HG03196 (cell line): Measurements from ENCODE around the gene JADE2.
"Not testable (repeated sequence)": the region's sequence is repeated elsewhere in the genome, so short reads cannot be mapped to it uniquely, and the experiment has no call there.

ENCODE experiments used
- ATAC-seq: cut with Tn5 transposase; IDR thresholded peaks from one replicate; pipeline ENCODE4 v1.9.1; 2021; ENCODE audit not compliant: unreplicated experiment

The JADE2 gene

DNA sequence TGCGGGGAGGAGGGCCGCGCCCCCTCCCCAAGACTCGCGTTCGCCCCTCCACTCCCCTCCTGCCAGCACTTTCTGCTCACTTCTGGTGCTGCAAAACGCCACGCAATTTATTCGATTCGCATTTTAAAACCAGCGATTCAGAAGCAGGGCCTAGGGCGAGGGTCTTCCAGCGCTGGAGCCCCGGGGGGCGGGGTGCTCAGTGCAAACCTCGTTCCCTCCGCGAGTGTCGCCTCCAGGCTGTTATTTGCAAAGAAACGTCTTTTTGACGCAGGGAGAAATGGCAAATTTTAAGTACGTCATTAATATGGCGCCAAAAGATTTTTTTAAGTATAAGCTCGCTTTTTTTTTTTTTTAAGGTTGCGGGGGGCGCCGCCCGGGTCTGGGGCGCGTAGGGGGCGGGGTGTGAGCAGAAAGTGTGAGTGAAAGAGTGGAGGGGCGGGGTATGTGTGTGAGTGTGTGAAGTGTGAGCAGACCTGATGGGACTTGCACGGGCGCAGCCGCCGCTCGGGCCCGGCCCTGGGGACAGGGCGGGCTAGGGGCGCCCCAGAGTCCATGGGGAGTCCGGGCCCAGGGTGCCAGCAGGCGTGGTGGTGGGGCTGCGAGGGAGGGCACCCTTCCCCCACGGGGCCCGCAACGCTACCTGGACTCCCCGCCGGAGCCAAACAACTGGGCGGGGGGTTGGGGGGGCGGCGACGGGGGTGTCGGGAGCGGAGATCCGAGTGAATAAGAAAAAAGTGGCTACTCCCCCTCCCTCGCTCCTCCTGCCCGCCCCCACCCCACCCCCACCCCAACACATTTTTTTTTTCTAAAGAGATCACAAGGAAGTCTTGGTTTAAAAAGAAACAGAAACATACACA is at the start of gene JADE2:
JADE2 (plus strand) TSS at position 845 of the 857 bp plus-strand sequence. CDS start 10,188 bp downstream, outside the sequence.
- ATAC-seq, result peak; percentile 26

GRCh38 chr5:134477462-134478245 is 47.8 kb upstream of the JADE2 start:
- no peak for ATAC-seq

GRCh38 chr5:134479839-134480238 is 45.6 kb upstream of the JADE2 start:
- ATAC-seq, result no peak

DNA sequence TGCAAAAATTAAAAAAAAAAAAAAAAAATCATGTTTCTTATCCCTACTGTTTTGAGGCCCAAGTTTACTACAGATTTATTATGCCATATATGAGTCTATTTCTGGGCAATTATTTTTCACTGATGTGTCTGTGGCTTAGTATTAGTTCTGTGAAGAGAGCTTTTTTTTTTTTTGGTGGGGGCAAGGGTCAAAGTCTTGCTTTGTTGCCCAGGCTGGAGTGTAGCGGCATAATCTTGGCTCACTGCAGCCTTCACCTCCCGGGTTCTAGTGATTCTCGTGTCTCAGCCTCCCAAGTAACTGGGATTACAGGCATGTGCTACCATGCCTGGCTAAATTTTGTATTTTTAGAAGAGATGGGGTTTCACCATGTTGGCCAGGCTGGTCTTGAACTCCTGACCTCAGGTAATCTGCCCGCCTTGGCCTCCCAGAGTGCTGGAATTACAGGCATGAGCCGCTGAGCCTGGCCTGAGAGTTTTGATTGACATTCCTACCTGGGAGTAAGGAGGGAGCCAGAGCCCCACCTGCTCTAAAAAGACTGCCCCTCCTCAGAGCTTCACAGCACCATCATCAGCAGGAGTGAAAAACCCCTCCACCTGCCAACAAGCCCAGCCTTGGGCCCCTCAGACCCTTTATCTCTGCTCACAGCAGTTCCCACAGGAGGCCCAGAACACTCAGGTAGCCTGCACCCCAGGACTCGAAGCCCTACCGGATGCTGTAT is 36.1 kb upstream of the JADE2 start:
- no peak for ATAC-seq

GRCh38 chr5:134490255-134490924 is 35.1 kb upstream of the JADE2 start:
- no peak for ATAC-seq

- no peak for ATAC-seq
Observed at GRCh38 chr5:134490925-134491271, 34.6 kb upstream of the JADE2 start.

GRCh38 chr5:134491841-134492442 is 33.5 kb upstream of the JADE2 start:
- ATAC-seq, result no peak

DNA sequence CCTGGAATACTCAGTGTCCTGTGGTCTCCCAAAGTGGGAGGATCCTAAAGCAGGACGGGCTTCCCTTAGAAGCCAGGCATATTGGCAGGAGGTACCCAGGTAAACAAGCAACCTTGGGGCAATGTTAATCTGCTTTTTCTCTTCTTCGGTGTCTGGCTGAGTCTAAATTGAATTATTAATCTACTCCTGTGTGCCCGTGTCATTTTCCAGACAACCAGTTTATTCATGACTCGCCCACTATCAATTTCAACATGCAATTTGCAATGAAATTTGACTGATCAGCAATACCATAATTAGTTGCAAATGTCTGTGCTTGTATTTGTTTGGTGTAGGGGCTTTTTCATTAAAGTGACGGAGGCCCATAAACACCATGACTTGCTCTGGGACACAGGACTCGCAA is 32.9 kb upstream of the JADE2 start:
- ATAC-seq, result no peak

GRCh38 chr5:134493461-134494055 is 31.9 kb upstream of the JADE2 start:
- no peak for ATAC-seq

GRCh38 chr5:134494780-134495179 is 30.7 kb upstream of the JADE2 start:
- no peak for ATAC-seq

GRCh38 chr5:134499905-134500304 is 25.6 kb upstream of the JADE2 start:
- not testable (repeated sequence) for ATAC-seq

- ATAC-seq, result no peak
Observed at GRCh38 chr5:134500699-134501430, 24.6 kb upstream of the JADE2 start.

DNA sequence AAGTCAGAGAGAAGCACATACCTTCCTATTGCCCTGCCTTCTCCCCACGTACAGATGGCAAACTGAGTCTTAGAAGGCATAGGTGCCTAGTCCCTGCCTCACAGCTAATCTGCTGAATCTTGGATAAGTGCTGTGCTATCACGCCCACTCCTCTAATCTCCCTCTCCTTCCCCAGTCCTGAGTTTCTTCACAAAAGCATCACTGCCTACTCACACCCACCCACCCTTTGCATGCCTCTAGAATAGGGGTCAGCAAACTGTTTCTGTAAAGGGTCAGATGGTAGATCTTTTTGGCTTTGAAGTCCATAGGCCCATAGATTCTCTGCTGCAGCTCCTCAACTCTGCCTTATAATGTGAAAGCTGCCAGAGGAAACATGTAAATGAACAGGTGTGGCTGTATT is 23.2 kb upstream of the JADE2 start:
- ATAC-seq, result no peak

GRCh38 chr5:134503088-134503936 is 22.2 kb upstream of the JADE2 start:
- ATAC-seq, result peak; percentile 77

DNA sequence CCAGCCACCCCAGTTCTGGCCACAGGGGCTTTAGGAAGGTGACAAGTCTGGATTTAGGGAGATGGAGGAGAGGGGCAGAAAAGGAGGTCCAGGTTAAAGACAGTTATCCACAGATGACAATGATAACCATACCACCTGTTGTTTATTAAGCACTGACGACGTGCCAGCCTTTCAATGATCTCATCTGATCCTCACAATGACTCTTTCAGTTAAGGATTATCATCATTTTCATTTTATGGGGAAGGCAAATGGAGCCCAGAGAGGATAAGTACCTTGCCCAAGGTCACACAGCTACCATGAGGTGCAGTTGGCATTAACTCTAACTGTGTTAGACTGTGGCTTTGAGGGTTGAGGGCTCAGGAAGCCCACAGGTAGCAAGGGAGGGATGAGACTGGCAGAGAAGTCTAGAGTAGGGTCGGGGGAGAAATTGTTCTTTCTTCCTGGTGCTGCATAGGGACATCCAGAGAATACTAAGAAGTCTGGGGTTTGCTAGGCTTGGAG is 21.5 kb upstream of the JADE2 start:
- ATAC-seq, result no peak

GRCh38 chr5:134504629-134505300 is 20.7 kb upstream of the JADE2 start:
- ATAC-seq, result no peak

DNA sequence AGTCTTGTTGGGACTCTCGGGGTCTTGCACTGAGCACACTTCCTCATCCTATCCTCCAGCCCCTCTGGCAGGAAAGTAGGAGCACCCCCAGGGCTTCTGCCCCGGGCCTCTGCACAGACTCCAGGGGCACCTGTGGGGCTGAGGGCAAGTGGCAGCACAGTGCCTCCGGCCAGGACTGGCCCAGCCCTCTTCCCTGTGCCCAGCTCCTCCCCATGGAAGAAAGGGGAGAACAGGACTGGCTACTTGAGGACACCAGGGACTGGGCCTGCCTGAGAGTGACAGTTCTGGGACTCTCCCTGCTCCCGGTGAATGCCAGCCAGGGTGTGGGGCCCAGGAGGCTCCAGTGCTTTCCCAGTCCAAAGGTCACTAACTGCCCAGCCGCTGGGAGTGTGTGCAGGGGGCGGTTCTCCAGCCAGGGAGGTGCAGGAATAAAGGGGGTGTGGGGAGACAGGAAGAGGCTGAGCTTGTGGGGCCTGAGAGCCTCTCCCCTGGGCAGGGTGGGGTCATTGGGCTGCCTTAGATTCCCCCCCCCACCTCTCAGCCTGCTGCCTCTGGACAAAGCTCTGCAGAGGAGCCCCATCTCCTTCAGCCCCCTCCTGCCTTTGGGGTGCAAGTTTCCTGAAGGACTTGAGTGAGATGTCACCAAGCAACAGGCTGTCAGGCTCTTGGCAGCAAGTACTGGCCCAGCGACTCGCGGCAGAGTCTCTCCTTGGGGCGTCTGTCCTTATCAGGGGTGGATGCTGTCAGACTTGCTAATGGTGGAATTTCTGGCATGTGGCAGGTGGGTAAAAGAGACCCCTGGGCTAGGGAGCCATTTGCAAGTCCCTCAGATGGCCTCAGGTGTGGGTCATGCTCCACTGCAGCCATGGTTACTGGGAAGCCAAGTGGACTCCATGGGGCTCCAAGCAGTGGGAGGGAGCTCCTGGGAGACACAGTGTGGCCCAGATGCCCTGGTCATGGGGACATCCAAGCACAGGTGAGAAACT is 19.1 kb upstream of the JADE2 start:
- ATAC-seq, result no peak
